Nephron progenitor cell (in vitro differentiated cells): ENCODE results near the gene SYK.

Experiments used
- DNase-seq: peaks from one replicate; pipeline ENCODE4 v3.0.0; 2021
- H3K27ac Mint-ChIP-seq: 2 replicates; pipeline ENCODE4 v1.8.0; 2021; ENCODE audit warnings: mild to moderate bottlenecking, moderate library complexity, mixed read lengths
- H3K27me3 Mint-ChIP-seq: 2 replicates; pipeline ENCODE4 v1.8.0; 2021; ENCODE audit warnings: mild to moderate bottlenecking, low read depth, mixed read lengths; ENCODE audit not compliant: poor library complexity
- H3K36me3 Mint-ChIP-seq: 2 replicates; pipeline ENCODE4 v1.8.0; 2021; ENCODE audit warnings: low read depth, mixed read lengths
- H3K4me1 Mint-ChIP-seq: 2 replicates; pipeline ENCODE4 v1.8.0; 2021; ENCODE audit warnings: mixed read lengths
- H3K4me3 Mint-ChIP-seq: 2 replicates; pipeline ENCODE4 v1.8.0; 2021; ENCODE audit warnings: mild to moderate bottlenecking, moderate library complexity, mixed read lengths
- H3K9me3 Mint-ChIP-seq: 2 replicates; pipeline ENCODE4 v1.8.0; 2021; ENCODE audit warnings: mild to moderate bottlenecking, moderate library complexity, mixed read lengths
- CTCF ChIP-seq: fragments of 200-600 bp; sonication (generic); IDR thresholded peaks from 2 replicates; pipeline ENCODE4 v1.5.0; 2021; ENCODE audit warnings: antibody characterized with exemption

SYK gene

GRCh38 chr9:90808398-90808797, 6.8 kb downstream of the SYK start:
- DNase-seq, result no peak
- Mint-ChIP-seq H3K27ac (no peak overlapping the region), H3K4me1 (peaks cover 43% of the 10 kb centered on the region)

GRCh38 chr9:90808890-90809685, 7.5 kb downstream of the SYK start:
- Mint-ChIP-seq H3K9me3 (peaks cover 9% of the 10 kb centered on the region), H3K4me3 (no peak overlapping the region), H3K27ac (no peak overlapping the region), H3K4me1 (peaks cover 41% of the 10 kb centered on the region), H3K27me3 (peaks cover 22% of the 10 kb centered on the region), H3K36me3 (no peaks in the 10 kb centered on the region)
- DNase-seq, result no peak
- no peak for TF ChIP-seq CTCF

More at GRCh38 chr9:90808398-90808797, 6.8 kb downstream of the SYK start:
- peaks cover 29% of the 10 kb centered on the region for H3K27me3 Mint-ChIP-seq
- H3K36me3 Mint-ChIP-seq, result no peaks in the 10 kb centered on the region
- peaks cover 9% of the 10 kb centered on the region for H3K9me3 Mint-ChIP-seq
- no peak for TF ChIP-seq CTCF
- H3K4me3 Mint-ChIP-seq, result no peak overlapping the region

- no peak for DNase-seq
- H3K4me1 Mint-ChIP-seq, result peaks cover 48% of the 10 kb centered on the region
- peaks cover 9% of the 10 kb centered on the region for H3K27me3 Mint-ChIP-seq
- H3K4me3 Mint-ChIP-seq, result no peak overlapping the region
- peaks cover 5% of the 10 kb centered on the region for H3K9me3 Mint-ChIP-seq
- no peak overlapping the region for H3K27ac Mint-ChIP-seq
- H3K36me3 Mint-ChIP-seq, result no peaks in the 10 kb centered on the region
- TF ChIP-seq CTCF, result no peak
Observed at GRCh38 chr9:90810691-90811090, 9.1 kb downstream of the SYK start.

- Mint-ChIP-seq H3K9me3 (peaks cover 8% of the 10 kb centered on the region), H3K4me3 (no peak overlapping the region), H3K36me3 (no peaks in the 10 kb centered on the region), H3K27ac (no peak overlapping the region), H3K4me1 (peaks cover 62% of the 10 kb centered on the region), H3K27me3 (peaks cover 9% of the 10 kb centered on the region)
- DNase-seq, result no peak
- no peak for TF ChIP-seq CTCF
Observed at GRCh38 chr9:90813046-90813445, 11.4 kb downstream of the SYK start.

GRCh38 chr9:90813523-90813922, 11.9 kb downstream of the SYK start:
- H3K27me3 Mint-ChIP-seq, result peaks cover 9% of the 10 kb centered on the region
- peaks cover 62% of the 10 kb centered on the region for H3K4me1 Mint-ChIP-seq

More at GRCh38 chr9:90813523-90813922, 11.9 kb downstream of the SYK start:
- no peak for DNase-seq
- no peak overlapping the region for H3K27ac Mint-ChIP-seq
- no peaks in the 10 kb centered on the region for H3K36me3 Mint-ChIP-seq
- no peak for TF ChIP-seq CTCF
- H3K4me3 Mint-ChIP-seq, result no peak overlapping the region
- H3K9me3 Mint-ChIP-seq, result peaks cover 8% of the 10 kb centered on the region
